Measurements from ENCODE around the gene PSIP1.
A peak's percentile ranks its signal among the peaks of the same experiment; 100 is the strongest.

PSIP1 gene

GRCh38 chr9:15491950-15492349 lies 18.8 kb downstream of the PSIP1 start:
- H3K4me3 ChIP-seq (replicated peaks in 1 of 2; ENCODE audit: low read depth in 2 of 2, low read length in 2 of 2): no peak overlapping the region
- TF ChIP-seq CTCF (IDR thresholded peaks at IDR 0.05; ENCODE audit: low read depth, low read length): no peak
- DNase-seq (ENCODE audit: low read depth in 2 of 2): no peak

- TF ChIP-seq CTCF (IDR thresholded peaks at IDR 0.05; ENCODE audit: low read depth, low read length): peak; percentile 53
- H3K4me3 ChIP-seq (replicated peaks in 1 of 2; ENCODE audit: low read depth in 2 of 2, low read length in 2 of 2): no peak overlapping the region
- DNase-seq (ENCODE audit: low read depth in 2 of 2): peak; percentile 44 to 54
Measured at GRCh38 chr9:15485836-15486666, 24.7 kb downstream of the PSIP1 start.

- H3K4me3 ChIP-seq (replicated peaks in 1 of 2; ENCODE audit: low read depth in 2 of 2, low read length in 2 of 2): no peak overlapping the region
- no peak for DNase-seq (ENCODE audit: low read depth in 2 of 2)
- TF ChIP-seq CTCF (IDR thresholded peaks at IDR 0.05; ENCODE audit: low read depth, low read length): no peak
Measured at GRCh38 chr9:15484802-15485201, 26.0 kb downstream of the PSIP1 start.

GRCh38 chr9:15482146-15482545 lies 28.6 kb downstream of the PSIP1 start:
- no peak for TF ChIP-seq CTCF (IDR thresholded peaks at IDR 0.05; ENCODE audit: low read depth, low read length)
- DNase-seq (ENCODE audit: low read depth in 2 of 2): peak in 1 of 2 donors; percentile 12
- no peak overlapping the region for H3K4me3 ChIP-seq (replicated peaks in 1 of 2; ENCODE audit: low read depth in 2 of 2, low read length in 2 of 2)

GRCh38 chr9:15480028-15480427 lies 30.7 kb downstream of the PSIP1 start:
- DNase-seq (ENCODE audit: low read depth in 2 of 2): no peak

GRCh38 chr9:15475923-15476536 lies 34.7 kb downstream of the PSIP1 start:
- no peak for DNase-seq (ENCODE audit: low read depth in 2 of 2)
- TF ChIP-seq CTCF (IDR thresholded peaks at IDR 0.05; ENCODE audit: low read depth, low read length): no peak
- no peak overlapping the region for H3K4me3 ChIP-seq (replicated peaks in 1 of 2; ENCODE audit: low read depth in 2 of 2, low read length in 2 of 2)

More at GRCh38 chr9:15480028-15480427, 30.7 kb downstream of the PSIP1 start:
- no peak overlapping the region for H3K4me3 ChIP-seq (replicated peaks in 1 of 2; ENCODE audit: low read depth in 2 of 2, low read length in 2 of 2)
- TF ChIP-seq CTCF (IDR thresholded peaks at IDR 0.05; ENCODE audit: low read depth, low read length): no peak
